ENCODE measurements around the gene PASK.

Gene PASK

GRCh38 chr2:241179899-241180298, 30.6 kb upstream of the PASK start:
- DNase-seq: no peak

GRCh38 chr2:241178961-241179360, 29.7 kb upstream of the PASK start:
- DNase-seq: no peak

GRCh38 chr2:241177526-241178334, 28.5 kb upstream of the PASK start:
- DNase-seq: no peak

GRCh38 chr2:241173557-241173956, 24.3 kb upstream of the PASK start:
- no peak for DNase-seq

- DNase-seq: no peak
Measured at GRCh38 chr2:241168366-241168765, 19.1 kb upstream of the PASK start.

- DNase-seq: no peak
Measured at GRCh38 chr2:241163601-241164118, 14.4 kb upstream of the PASK start.

- DNase-seq: peak; percentile 77
Measured at GRCh38 chr2:241161646-241162281, 12.5 kb upstream of the PASK start.

- DNase-seq: no peak
Measured at GRCh38 chr2:241160318-241160717, 11.0 kb upstream of the PASK start.

GRCh38 chr2:241159116-241159515, 9.8 kb upstream of the PASK start:
- no peak for DNase-seq

GRCh38 chr2:241158546-241158900, 9.3 kb upstream of the PASK start:
- no peak for DNase-seq

- DNase-seq: peak; percentile 70
Measured at GRCh38 chr2:241157841-241158545, 8.7 kb upstream of the PASK start.

GRCh38 chr2:241156971-241157441, 7.7 kb upstream of the PASK start:
- no peak for DNase-seq

- DNase-seq: no peak
Measured at GRCh38 chr2:241155936-241156335, 6.7 kb upstream of the PASK start.

GRCh38 chr2:241154915-241155314, 5.6 kb upstream of the PASK start:
- DNase-seq: no peak

GRCh38 chr2:241153616-241154015, 4.3 kb upstream of the PASK start:
- DNase-seq: no peak

GRCh38 chr2:241151934-241152660, 2.8 kb upstream of the PASK start:
- no peak for DNase-seq

- peak; percentile 19 for DNase-seq
Measured at GRCh38 chr2:241150660-241151530, 1.6 kb upstream of the PASK start.

GRCh38 chr2:241149925-241150659, 820 bp upstream of the PASK start, which contains the start of gene PPP1R7:
Gene PPP1R7, plus strand, starts transcription at chr2:241150467. Its CDS starts 29 bp downstream, at chr2:241150496.
- peak; percentile 93 for DNase-seq

GRCh38 chr2:241149675-241149924, 328 bp upstream of the PASK start:
- DNase-seq: no peak

- no peak for DNase-seq
Measured at GRCh38 chr2:241148239-241148638, 1.0 kb downstream of the PASK start.

- no peak for DNase-seq
Measured at GRCh38 chr2:241147336-241147735, 1.9 kb downstream of the PASK start.
